Esophagus squamous epithelium (tissue), 4 donors: ENCODE data around the gene ATP1A1.

Experiments used
- POLR2A ChIP-seq, 4 donors: fragments of 450-650 bp; IDR thresholded peaks; one replicate each; pipeline ENCODE4 v1.6.1; 2017; ENCODE audit warnings: antibody characterized with exemption in 4 of 4, mild to moderate bottlenecking in 4 of 4, moderate library complexity in 3 of 4
- TF ChIP-seq, protein P1 (sequence below), 6 experiments: fragments of 450-650 bp in 4 of 6; fragments of 200-600 bp in 2 of 6; sonication (generic) in 2 of 6; IDR thresholded peaks; one replicate each; pipeline ENCODE4 v1.5.1; 2016 to 2019; ENCODE audit warnings: antibody characterized with exemption in 6 of 6, mild to moderate bottlenecking in 4 of 6, moderate library complexity in 4 of 6

DNA sequence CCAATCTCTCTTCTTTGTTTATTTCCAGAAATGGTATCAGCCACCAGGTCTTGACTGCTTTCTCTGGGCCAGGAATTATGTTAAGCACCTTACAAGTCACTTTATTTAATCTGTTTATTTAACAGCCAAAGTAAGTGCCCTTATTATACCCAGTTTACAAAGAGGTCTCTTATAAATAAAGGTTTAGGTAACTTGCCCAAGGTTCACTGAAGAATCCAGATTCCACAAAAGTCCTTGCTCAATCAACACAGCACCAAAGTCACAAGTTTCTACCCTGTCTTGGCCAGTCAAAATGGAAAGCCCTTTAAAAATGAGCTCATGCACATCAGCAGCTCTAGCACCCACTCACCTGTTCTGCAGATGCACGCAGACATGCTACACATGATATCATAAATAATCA is 28.0 kb upstream of the ATP1A1 start:
- TF ChIP-seq, protein P1, sequence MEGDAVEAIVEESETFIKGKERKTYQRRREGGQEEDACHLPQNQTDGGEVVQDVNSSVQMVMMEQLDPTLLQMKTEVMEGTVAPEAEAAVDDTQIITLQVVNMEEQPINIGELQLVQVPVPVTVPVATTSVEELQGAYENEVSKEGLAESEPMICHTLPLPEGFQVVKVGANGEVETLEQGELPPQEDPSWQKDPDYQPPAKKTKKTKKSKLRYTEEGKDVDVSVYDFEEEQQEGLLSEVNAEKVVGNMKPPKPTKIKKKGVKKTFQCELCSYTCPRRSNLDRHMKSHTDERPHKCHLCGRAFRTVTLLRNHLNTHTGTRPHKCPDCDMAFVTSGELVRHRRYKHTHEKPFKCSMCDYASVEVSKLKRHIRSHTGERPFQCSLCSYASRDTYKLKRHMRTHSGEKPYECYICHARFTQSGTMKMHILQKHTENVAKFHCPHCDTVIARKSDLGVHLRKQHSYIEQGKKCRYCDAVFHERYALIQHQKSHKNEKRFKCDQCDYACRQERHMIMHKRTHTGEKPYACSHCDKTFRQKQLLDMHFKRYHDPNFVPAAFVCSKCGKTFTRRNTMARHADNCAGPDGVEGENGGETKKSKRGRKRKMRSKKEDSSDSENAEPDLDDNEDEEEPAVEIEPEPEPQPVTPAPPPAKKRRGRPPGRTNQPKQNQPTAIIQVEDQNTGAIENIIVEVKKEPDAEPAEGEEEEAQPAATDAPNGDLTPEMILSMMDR (IDR thresholded peaks at IDR 0.05): no peak
- TF ChIP-seq POLR2A (IDR thresholded peaks at IDR 0.05): no peak
